ENCODE results near the gene STARD3.

GRCh38 chr17:39674179-39674578 is 37.2 kb downstream of the STARD3 start:
- TF ChIP-seq CTCF (IDR thresholded peaks at IDR 0.05) (no peak), EP300 (IDR thresholded peaks at IDR 0.05) (no peak), POLR2A (IDR thresholded peaks at IDR 0.05) (no peak)

Measured in ovary (tissue), 3 donors.